GM18951 (cell line): ENCODE measurements around the gene TPRA1.

Experiments
- POLR2A ChIP-seq: IDR thresholded peaks from 4 replicates; pipeline ENCODE4 v1.6.1; 2011; ENCODE audit warnings: mild to moderate bottlenecking; ENCODE audit not compliant: insufficient read length, insufficient read depth; ENCODE audit errors: extremely low read depth
- in situ Hi-C: fragments of 300-500 bp; cut with MboI; formaldehyde crosslinking; loops from one replicate; pipeline ENCODE4 v1.12.0; 2022; ENCODE audit warnings: low sequenced_read_pairs, mixed read lengths, inconsistent platforms; ENCODE audit not compliant: unreplicated experiment

The TPRA1 gene

DNA sequence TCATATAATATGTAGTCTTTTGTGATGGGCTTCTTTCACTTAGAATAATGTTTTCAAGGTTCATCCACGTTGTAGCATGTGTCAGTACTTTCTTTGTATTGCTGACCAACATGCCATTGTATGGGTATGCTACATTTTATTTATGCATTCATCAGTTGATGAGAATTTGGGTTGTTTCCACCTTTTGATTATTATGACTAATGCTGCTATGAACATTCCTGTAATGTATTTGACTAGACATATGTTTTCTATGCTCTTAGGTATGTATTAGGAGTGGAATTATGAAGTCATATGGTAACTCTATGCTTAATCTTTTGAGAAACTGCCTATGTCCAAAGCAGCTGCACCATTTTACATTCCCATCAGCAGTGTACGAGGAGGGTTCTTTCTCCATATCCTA, 35.3 kb upstream of the TPRA1 start:
- TF ChIP-seq POLR2A: no peak
- in situ Hi-C loops: no loop called here

DNA sequence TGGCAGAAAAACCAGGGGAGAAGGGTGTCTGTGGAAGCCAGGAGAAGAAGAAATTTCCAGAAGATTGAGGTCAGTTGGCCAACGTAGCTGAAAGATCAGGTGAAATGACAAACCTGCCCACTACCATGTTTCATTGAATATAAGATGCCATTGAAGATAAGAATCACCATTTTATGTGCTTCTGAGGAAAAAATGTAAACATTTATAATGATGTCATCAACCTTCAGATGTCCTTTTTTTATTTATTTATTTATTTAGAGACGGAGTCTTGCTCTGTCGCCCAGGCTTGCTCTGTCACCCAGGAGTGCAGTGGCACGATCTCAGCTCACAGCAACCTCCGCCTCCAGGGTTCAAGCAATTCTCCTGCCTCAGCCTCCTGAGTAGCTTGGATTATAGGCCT, 33.5 kb upstream of the TPRA1 start:
- in situ Hi-C loops: no loop called here
- TF ChIP-seq POLR2A: no peak

DNA sequence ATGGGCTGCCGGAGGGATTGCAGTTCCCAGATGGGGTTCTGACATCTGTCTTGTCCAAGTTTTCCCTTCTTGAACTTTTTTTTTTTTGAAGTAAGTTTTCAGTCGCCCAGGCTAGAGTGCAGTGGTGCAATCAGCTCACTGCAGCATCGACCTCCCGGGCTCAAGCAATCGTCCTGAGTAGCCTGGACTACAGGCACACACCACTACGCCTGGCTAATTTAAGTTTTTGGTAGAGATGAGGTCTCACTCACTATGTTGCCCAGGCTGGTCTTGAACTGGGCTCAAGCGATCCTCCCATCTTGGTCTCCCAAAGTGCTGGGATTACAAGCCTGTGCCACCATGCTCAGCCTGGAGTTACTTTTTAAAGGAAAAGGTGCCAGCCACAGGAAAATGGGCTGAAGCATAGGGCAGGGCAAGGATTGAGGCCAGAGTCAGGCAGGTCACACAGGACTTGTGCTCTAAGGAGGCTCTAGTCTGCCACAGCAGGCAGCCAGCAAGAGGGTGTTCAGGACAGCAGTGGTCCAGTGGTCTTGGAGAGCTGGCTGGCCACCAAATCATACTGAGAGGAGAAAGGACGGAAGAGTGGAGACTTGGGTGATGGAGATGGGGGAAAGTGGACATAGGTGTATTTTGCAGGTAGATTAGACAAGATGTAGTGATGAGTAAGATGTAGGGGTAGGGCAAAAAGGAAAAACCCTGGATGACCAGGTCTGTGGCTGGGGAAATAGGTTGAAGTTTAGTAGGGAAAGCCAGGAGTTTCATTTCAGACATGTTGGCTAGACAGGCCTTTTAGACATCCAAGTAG, 32.4 kb upstream of the TPRA1 start:
- TF ChIP-seq POLR2A: no peak
- in situ Hi-C loops: no loop called here

DNA sequence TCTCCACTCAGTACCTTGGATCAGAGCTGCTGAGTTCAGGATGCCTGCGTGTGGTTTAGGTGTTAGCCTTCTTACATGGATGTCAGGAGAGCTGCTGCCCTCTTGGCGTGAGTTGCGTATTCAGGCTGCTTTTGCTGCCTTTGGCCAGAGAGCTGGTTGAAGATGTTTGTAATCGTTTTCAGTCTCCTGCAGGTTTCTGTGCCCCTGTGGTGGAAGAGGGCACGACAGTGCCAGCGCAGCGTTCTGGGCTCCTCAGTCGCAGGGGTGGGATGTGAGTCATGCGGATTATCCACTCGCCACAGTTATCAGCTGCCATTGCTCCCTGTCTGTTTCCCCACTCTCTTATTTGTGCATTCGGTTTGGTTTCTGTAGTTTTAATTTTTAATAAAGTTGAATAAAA, 31.5 kb upstream of the TPRA1 start:
- in situ Hi-C loops: no loop called here
- no peak for TF ChIP-seq POLR2A

DNA sequence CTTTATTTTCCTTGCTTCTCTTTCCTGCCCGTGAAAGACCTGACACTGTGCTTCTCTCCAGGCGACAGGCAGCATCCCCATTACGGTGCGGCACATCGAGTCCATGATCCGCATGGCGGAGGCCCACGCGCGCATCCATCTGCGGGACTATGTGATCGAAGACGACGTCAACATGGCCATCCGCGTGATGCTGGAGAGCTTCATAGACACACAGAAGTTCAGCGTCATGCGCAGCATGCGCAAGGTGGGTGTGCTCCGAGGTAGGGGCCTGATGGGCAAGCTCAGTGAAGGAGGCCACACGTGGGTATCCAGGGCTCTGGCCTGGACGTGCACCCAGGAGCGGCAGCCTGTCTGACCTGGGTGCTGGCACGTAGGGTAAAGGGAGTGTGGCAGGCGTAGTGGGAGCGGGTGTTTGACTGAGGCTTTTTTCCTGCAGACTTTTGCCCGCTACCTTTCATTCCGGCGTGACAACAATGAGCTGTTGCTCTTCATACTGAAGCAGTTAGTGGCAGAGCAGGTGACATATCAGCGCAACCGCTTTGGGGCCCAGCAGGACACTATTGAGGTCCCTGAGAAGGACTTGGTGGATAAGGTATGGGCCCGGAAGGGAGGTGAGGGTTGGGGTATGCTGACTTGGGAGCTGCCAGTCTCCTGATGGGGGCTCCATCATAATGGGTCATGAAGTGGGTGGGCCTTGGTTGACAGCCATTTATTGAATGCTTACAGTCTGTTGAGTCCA, 30.3 kb upstream of the TPRA1 start:
- in situ Hi-C loops: no loop called here
- no peak for TF ChIP-seq POLR2A

DNA sequence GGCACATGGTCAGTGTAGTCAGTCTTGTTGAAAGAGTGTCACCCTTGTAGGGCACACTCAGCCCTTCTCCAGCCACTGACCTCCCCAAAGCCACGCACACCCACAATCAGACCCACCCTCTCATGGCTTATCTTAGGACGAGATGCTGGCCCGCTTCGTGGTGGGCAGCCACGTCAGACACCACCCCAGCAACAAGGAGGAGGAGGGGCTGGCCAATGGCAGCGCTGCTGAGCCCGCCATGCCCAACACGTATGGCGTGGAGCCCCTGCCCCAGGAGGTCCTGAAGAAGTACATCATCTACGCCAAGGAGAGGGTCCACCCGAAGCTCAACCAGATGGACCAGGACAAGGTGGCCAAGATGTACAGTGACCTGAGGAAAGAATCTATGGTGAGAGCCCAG, 28.4 kb upstream of the TPRA1 start:
- in situ Hi-C loops: no loop called here
- no peak for TF ChIP-seq POLR2A

DNA sequence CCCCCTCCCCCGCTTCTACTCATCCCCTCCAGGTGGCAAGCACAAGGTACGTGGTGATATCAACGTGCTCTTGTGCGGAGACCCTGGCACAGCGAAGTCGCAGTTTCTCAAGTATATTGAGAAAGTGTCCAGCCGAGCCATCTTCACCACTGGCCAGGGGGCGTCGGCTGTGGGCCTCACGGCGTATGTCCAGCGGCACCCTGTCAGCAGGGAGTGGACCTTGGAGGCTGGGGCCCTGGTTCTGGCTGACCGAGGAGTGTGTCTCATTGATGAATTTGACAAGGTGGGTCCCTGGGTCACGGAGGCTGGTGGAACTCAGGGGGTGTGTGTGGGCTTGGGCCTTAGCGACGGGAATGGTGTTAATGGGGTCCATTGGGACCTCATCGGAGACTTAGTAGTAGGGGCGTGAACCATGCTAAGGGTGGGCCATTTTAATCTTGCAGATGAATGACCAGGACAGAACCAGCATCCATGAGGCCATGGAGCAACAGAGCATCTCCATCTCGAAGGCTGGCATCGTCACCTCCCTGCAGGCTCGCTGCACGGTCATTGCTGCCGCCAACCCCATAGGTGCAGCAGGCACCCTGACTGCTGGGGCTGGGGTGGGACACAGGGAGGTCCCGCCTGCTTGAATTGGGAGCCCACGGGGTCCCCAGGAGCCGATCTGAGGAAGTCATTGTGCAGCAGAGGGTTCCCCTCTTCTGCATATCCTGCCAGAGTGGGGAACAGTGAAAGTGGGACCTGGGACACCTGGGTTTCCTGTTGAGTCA, 26.5 kb upstream of the TPRA1 start:
- TF ChIP-seq POLR2A: no peak
- in situ Hi-C loops: no loop called here

DNA sequence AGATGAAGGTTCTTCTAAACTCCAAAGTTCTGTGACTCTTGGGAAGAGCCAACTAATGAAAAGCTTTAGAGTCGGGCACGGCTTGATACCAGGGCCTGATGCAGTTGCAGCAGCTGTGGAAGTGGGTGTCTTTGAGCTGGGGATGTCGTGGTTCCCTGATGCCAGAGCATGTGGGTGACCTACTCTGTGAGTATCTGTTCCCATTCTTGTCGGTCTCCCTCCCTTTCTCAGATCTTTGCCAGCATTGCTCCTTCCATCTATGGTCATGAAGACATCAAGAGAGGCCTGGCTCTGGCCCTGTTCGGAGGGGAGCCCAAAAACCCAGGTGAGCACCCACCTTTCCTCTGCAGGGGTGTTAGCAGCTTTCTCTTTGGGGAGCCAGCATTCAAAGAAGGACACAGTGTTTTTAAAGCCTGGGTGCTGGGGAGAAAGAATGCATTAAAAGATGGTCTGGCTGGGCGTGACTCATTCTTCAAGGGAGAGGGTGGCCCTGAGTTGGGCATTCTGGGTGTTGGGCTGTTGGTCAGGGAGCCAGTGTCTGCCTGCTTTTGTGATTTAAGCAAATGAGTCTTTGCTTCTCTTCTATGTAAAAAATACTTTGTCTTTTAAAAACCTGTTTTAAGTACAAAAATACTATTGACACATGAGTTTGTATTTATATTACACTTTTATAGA, 25.2 kb upstream of the TPRA1 start:
- in situ Hi-C loops: no loop called here
- no peak for TF ChIP-seq POLR2A

DNA sequence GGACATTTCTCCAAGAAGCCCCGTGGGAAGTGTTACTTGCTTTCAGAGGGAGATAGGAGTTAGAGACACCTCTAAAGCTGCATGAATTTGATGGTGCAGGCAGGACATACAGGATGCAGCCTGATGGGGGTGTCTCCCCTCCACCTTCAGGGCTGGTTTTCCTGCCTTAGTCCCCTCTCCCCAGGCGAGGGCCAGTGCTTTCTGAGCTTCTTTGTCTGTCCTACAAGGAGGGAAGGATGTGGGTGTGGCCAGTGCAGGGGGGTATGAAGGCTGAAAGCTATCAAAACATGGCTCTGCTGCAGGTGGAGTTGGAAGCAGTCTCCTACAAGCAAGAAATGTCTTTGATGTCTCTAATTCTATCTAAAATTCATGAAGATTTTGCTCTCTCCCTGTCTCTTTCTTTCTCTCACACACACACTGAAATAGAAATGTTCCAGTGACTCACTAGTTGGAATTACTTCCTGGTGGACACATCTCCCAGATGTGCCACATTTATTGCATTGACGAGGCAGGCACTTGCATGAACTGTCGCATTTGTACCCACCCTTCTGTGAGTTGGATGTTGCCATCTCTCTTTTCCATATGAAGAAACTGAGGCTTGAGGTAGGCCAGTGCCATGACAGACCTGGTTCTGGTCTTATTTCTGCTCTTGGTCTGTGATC, 24.5 kb upstream of the TPRA1 start:
- TF ChIP-seq POLR2A: no peak
- in situ Hi-C loops: no loop called here

DNA sequence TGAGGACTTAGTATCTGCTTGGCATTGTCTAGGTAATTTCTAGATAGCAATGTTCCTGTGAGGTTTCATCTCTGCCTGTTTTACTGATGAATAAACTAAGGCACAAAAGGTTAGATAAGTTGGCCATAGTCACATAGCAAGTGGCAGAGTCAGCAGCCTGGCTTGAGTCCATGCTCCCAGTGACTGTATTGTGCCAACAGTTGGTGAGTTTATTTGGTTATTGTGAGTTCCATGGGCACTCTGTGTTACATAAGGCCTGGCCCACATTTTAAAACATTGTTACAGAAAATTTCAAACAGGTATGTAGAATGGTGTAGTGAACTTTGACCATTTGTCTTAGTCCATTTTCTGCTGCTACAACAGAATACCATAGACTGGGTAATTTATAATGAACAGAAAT, 22.9 kb upstream of the TPRA1 start:
- in situ Hi-C loops: no loop called here
- TF ChIP-seq POLR2A: no peak

DNA sequence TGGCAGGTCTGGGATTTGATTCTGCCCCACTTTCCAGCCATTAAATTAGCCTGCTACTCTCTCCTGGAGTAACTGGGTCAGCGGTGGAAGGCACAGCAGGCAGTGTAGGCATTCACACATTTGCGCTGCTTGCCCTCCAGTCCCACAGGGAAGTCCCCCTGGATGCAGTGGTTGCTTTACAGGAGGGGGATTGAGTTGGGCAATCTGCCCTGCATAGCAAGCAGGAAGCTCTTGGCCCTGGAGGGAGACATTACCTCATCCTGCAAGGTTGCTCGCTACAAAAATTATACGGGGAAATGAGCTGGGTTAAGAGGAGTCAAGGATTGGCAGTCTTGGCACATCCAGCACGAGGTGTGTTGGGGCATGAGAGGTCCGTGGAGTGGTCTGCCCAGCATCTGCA, 22.4 kb upstream of the TPRA1 start:
- TF ChIP-seq POLR2A: no peak

DNA sequence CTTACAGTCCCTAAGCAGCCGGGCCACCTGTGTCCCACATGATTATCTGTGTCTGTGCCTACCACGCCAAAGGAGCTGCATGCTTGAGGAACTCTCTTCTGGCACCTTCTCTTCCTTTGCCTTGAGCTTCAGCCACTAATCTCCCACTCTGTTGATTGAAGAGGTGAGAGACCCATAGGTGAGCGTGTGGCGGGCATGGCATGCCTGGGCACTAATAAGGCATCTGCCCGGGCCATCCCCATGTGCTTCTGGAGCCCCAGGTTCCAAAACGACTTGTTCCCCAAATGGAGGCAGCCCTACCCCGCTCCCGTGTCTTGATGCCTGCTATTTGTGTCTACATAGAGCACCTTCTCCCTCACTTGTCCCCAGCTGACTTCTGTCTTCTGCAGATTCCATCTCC, 20.7 kb upstream of the TPRA1 start:
- no peak for TF ChIP-seq POLR2A
- in situ Hi-C loops: no loop called here

More for the DNA sequence above, 22.4 kb upstream of the TPRA1 start:
- in situ Hi-C loops: no loop called here
